ENCODE results near the gene LIMS2.
A peak's percentile ranks its signal among the peaks of the same experiment; 100 is the strongest.

Gene LIMS2

GRCh38 chr2:127631997-127632581 is 43.2 kb downstream of the LIMS2 start:
- DNase-seq = no peak

- DNase-seq = no peak
Observed at GRCh38 chr2:127631541-127631996, 43.8 kb downstream of the LIMS2 start.

- DNase-seq = no peak
Observed at GRCh38 chr2:127630864-127631540, 44.3 kb downstream of the LIMS2 start.

- DNase-seq = no peak
Observed at GRCh38 chr2:127630096-127630863, 45.0 kb downstream of the LIMS2 start.

GRCh38 chr2:127629637-127630036 is 45.7 kb downstream of the LIMS2 start:
- no peak for DNase-seq

GRCh38 chr2:127628767-127629614 is 46.3 kb downstream of the LIMS2 start:
- DNase-seq = no peak

- no peak for DNase-seq
Observed at GRCh38 chr2:127627740-127628571, 47.4 kb downstream of the LIMS2 start.

GRCh38 chr2:127626917-127627739 is 48.2 kb downstream of the LIMS2 start:
- no peak for DNase-seq

- DNase-seq = no peak
Observed at GRCh38 chr2:127626175-127626574, 49.2 kb downstream of the LIMS2 start.

- DNase-seq = no peak
Observed at GRCh38 chr2:127625572-127625951, 49.8 kb downstream of the LIMS2 start.

- DNase-seq = no peak
Observed at GRCh38 chr2:127624756-127625571, 50.4 kb downstream of the LIMS2 start.

- no peak for DNase-seq
Observed at GRCh38 chr2:127624320-127624755, 51.0 kb downstream of the LIMS2 start.

- no peak for DNase-seq
Observed at GRCh38 chr2:127623388-127624319, 51.7 kb downstream of the LIMS2 start.

GRCh38 chr2:127622561-127623387 is 52.6 kb downstream of the LIMS2 start:
- no peak for DNase-seq

- DNase-seq = no peak
Observed at GRCh38 chr2:127621981-127622431, 53.3 kb downstream of the LIMS2 start.

- peak; percentile 3 for DNase-seq
Observed at GRCh38 chr2:127620866-127621265, 54.5 kb downstream of the LIMS2 start.

GRCh38 chr2:127619877-127620705 is 55.2 kb downstream of the LIMS2 start:
- DNase-seq = no peak
